HG03520 (cell line): ENCODE measurements around the gene SLC6A1.
"Not testable (repeated sequence)": the region's sequence is repeated elsewhere in the genome, so short reads cannot be mapped to it uniquely, and the experiment has no call there.

Experiments
- ATAC-seq: cut with Tn5 transposase; IDR thresholded peaks from one replicate; pipeline ENCODE4 v1.9.1; 2021; ENCODE audit warnings: mild to moderate bottlenecking, moderate library complexity; ENCODE audit not compliant: unreplicated experiment

SLC6A1 gene

GRCh38 chr3:11057655-11058054 lies 65.1 kb downstream of the SLC6A1 start:
- no peak for ATAC-seq

- ATAC-seq = no peak
These were observed 66.7 kb downstream of the SLC6A1 start for GRCh38 chr3:11059090-11059798.

GRCh38 chr3:11059799-11060115 lies 67.2 kb downstream of the SLC6A1 start:
- no peak for ATAC-seq

DNA sequence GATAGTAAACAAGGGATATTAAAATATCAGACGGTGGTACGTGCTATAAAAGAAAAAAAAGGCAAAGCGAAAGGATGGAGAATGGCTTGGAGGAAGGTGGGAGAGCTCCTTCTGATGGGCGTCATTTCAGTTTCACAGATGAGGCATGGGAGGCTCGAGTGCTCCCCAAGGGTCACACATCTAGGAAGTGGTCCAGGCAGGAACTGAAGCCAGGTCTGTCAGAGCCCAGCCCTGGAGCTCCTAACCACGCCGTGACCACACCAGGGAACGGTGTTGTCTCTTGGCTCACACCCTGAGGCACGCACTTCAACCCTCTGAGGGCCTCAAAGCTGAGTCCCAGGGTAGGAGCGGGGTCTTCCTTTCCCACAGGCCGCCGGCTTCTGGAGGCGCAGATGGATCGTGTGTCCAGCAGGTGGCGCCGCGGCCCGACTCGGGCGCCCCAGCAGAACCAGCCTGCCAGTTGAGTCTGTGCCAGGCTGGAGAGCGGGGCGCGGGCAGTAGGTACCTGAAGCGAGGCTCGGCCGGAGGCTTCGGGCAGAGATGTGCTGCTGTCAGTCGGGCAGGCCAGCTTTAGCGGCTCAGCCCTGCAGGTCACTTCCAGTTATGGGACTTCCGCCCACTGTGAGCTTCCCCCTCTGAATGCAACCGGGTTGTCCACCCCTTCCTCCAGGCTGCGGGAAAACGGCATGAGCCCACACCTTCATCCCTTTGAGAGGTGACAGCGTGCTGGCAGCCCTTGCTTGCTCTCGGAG lies 68.1 kb downstream of the SLC6A1 start:
- ATAC-seq = no peak

DNA sequence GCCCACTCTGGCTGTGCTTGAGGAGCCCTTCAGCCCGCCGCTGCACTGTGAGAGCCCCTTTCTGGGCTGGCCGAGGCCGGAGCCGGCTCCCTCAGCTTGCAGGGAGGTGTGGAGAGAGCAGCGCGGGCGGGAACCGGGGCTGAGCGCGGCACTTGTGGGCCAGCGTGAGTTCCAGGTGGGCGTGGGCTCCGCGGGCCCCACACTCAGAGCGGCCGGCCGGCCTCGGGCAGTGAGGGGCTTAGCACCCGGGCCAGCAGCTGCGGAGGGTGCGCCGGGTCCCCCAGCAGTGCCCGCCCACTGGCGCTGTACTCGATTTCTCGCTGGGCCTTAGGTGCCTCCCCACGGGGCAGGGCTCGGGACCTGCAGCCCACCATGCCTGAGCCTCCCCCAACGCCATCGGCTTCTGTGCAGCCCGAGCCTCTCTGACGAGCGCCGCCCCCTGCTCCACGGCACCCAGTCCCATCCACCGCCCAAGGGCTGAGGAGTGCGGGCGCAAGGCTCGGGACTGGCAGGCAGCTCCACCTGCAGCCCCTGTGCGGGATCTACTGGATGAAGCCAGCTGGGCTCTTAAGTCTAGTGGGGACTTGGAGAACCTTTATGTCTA lies 68.8 kb downstream of the SLC6A1 start:
- not testable (repeated sequence) for ATAC-seq

GRCh38 chr3:11062704-11063103 lies 70.2 kb downstream of the SLC6A1 start:
- no peak for ATAC-seq

- ATAC-seq = no peak
These were observed 78.7 kb downstream of the SLC6A1 start for GRCh38 chr3:11071096-11071755.

GRCh38 chr3:11072631-11073030 lies 80.1 kb downstream of the SLC6A1 start:
- no peak for ATAC-seq

DNA sequence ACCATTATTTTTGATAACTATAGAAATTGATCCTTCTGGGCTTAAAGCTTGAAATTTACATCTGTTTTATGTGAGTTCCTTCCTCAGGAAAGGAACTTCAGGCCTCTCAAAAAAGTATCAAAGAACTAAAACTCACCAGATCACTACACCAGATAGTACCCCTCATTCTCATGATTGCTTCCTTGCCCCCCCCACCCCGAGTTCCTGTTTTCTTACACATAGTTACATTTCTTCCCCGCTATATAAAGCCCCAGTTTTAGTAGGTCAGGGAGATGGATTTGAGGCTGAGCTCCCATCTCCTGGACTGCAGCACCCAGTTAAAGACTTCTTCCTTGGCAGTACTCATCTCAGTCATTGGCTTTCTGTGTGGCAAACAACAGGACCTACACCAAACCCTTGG lies 81.5 kb downstream of the SLC6A1 start:
- ATAC-seq = no peak

DNA sequence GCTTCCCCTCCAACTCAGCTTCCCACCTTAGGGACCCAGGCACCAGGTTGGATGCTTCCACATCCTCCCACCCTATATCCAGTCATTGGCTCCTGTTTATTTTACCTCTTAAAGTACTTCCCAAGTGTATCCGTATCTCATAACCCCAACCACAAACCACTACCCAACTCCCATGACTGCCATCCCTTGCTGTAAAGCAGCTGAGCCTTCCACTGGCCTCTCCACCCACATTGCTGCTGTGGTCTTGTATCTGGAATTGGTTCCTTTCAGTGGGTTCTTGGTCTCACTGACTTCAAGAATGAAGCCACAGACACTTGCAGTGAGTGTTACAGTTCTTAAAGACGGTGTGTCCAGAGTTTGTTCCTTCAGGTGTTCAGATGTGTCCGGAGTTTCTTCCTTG lies 81.9 kb downstream of the SLC6A1 start:
- no peak for ATAC-seq

DNA sequence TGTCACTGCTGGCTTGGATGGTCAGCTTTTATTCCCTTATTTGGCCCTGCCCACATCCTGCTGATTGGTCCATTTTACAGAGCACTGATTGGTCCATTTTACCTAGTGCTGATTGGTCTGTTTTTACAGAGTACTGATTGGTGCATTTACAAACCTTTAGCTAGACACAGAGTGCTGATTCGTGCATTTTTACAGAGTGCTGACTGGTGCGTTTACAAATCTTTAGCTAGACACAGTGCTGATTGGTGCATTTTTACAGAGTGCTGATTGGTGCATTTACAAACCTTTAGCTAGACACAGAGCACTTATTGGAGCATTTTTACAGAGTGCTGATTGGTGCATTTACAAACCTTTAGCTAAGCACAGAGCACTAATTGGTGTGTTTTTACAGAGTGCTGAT lies 82.6 kb downstream of the SLC6A1 start:
- not testable (repeated sequence) for ATAC-seq

DNA sequence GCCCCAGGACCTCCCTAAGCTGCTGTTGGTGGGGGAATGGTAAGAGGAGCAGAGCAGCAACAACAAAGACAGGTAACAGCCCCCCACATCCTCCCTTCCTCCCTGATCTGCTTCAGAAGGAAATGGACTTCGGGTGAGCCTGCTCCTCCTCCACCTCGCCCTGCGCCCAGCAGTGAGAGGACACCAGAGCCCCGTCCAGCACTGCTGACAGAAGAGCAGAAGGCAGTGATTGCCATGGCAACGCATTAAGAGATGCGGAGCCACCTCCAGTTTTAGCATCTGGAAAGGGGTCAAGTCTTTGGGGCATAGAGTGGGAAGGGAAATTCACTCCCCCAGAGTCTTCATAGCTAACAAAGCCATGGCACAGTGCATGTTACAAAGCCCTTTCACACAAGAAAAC lies 84.2 kb downstream of the SLC6A1 start:
- no peak for ATAC-seq

DNA sequence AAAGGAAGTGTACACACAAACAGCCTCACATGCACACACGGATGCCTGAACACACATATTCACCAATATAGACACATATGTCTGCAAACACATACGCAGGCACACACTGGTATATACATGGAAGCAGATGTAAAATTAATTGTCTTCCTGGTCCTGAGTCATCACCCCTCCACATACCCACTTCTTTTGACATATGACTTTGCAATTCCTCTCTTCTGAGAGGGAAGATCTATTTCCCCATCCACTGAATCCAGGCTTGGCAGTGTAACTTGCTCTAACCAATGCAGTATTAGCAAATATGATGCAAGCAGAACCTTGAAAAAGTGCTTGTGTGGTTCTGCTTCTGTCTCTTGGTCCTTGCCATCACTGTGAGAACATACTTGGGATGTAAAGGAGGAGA lies 84.9 kb downstream of the SLC6A1 start:
- no peak for ATAC-seq

DNA sequence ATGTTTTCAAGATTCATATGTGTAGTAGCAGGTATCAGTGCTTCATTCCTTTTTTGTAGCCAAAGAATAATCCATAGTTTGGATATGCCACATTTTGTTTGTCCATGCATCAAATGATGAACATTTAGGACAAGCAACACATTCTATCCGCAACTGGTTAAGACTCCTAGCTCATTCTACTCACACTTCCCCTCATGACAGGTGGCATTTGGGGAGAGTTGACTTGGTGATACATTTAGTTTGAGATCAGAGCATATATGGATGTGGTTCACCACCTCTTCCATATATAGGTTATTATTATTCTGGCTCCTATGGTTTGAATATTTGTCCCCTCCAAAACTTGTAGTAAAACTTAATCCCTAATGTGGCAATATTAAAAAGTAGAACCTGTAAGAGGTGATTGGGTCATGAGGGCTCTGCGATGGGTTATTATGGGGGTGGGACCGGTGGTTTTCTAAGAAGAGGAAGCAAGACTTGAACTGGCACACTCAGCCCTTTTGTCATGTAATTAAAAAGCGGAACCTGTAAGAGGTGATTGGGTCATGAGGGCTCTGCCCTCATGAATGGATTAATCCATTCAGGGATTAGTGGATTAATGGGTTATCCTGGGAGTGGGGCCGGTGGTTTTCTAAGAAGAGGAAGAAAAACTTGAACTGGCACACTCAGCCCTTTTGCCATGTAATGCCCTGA lies 86.4 kb downstream of the SLC6A1 start:
- no peak for ATAC-seq

- no peak for ATAC-seq
These were observed 87.9 kb downstream of the SLC6A1 start for GRCh38 chr3:11080492-11080891.

DNA sequence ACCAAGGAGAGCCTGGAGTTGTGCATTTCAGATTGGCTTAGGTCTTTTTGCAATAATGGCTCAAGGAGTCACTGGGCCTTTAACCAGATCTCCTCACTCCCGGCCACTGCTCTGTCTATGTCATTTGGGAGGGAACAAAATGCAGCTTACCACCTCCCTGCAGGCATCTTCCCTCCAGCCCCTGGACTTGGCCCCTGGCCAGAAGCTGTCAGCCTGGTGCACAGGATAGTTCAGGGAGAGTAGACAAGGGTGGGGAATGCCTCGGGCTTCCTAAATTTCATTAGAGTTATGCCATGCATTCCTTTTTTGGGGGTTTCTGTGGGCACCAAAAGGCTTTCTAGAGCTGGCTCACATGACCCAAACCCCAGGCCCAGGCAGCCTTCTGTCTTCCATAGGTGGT lies 91.5 kb downstream of the SLC6A1 start:
- no peak for ATAC-seq

- ATAC-seq = no peak
These were observed 92.1 kb downstream of the SLC6A1 start for GRCh38 chr3:11084677-11085076.

GRCh38 chr3:11085093-11085840 lies 92.7 kb downstream of the SLC6A1 start:
- no peak for ATAC-seq

DNA sequence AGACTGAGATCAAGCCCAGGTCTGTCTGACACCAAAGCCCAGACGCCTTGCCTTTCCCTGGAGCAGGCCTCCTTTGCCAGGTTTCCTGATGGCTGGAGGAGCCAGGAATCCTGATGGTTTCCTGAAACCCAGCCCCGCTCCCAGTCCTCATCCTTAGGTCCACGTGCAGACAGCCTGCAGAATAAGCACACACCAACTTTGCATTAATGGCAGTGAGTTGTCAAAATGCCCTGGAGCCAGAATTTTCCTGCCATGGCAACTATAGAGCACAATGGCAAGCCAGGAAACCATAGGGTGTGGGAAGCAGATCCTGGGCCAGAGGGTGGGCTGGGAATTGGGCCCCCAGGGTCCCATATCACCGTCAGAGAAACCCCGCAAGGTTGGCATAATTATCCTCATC lies 94.3 kb downstream of the SLC6A1 start:
- no peak for ATAC-seq

DNA sequence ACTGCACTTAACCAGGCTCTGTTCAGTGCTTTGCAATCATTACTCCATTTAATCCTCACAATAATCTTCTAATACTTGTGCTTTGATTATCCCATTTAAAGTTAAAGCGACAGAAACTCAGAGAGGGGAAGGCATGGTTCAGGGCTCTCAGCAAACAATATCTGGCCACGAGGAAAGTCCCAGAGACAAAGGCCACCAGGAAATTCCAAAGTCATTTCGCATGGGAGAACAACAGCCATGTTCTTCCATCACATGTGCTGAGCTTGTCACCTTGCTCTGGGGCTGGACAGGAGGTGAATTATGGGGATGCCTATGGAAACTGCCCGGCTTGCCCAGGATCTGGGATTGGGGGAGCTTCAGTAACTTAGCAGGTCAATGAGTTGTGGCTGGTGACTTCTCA lies 95.5 kb downstream of the SLC6A1 start:
- no peak for ATAC-seq
